HTR-8/SVneo (cell line): ENCODE measurements around the gene ARHGDIA.
"Not testable (repeated sequence)": the region's sequence is repeated elsewhere in the genome, so short reads cannot be mapped to it uniquely, and the experiment has no call there.

ENCODE experiments used
- DNase-seq: peaks from one replicate; pipeline ENCODE4 v3.0.0; 2011; ENCODE audit warnings: low spot score, mixed read lengths; ENCODE audit not compliant: insufficient read length
- FAIRE-seq: peaks from 2 replicates; lab custom pipeline; 2011; peaks lifted over from hg19 to GRCh38; lab: Jason Lieb, UNC

The ARHGDIA gene

GRCh38 chr17:81845881-81846742 lies 25.0 kb downstream of the ARHGDIA start:
- FAIRE-seq (no peak), DNase-seq (no peak)

- FAIRE-seq (no peak), DNase-seq (no peak)
Measured at GRCh38 chr17:81845361-81845760, 25.8 kb downstream of the ARHGDIA start.

- DNase-seq, result no peak
- no peak for FAIRE-seq
Measured at GRCh38 chr17:81844887-81845286, 26.2 kb downstream of the ARHGDIA start.

- DNase-seq, result no peak
- FAIRE-seq, result no peak
Measured at GRCh38 chr17:81844327-81844851, 26.7 kb downstream of the ARHGDIA start.

GRCh38 chr17:81843713-81844326 lies 27.3 kb downstream of the ARHGDIA start:
- no peak for FAIRE-seq

GRCh38 chr17:81842725-81843504 lies 28.2 kb downstream of the ARHGDIA start:
- no peak for DNase-seq
- peak; percentile 81 for FAIRE-seq

More at GRCh38 chr17:81843713-81844326, 27.3 kb downstream of the ARHGDIA start:
- DNase-seq, result no peak

- DNase-seq (no peak), FAIRE-seq (no peak)
Measured at GRCh38 chr17:81842378-81842724, 28.8 kb downstream of the ARHGDIA start.

GRCh38 chr17:81841866-81842265 lies 29.3 kb downstream of the ARHGDIA start:
- no peak for DNase-seq
- no peak for FAIRE-seq

- no peak for DNase-seq
- no peak for FAIRE-seq
Measured at GRCh38 chr17:81840826-81841778, 30.0 kb downstream of the ARHGDIA start.

GRCh38 chr17:81840059-81840458 lies 31.1 kb downstream of the ARHGDIA start:
- DNase-seq, FAIRE-seq: not testable (repeated sequence)

- no peak for FAIRE-seq
- no peak for DNase-seq
Measured at GRCh38 chr17:81839301-81839700, 31.8 kb downstream of the ARHGDIA start.

- DNase-seq (no peak), FAIRE-seq (no peak)
Measured at GRCh38 chr17:81838753-81839255, 32.3 kb downstream of the ARHGDIA start.

GRCh38 chr17:81837641-81838040 lies 33.5 kb downstream of the ARHGDIA start:
- DNase-seq, result no peak
- FAIRE-seq, result no peak

GRCh38 chr17:81834831-81835267 lies 36.3 kb downstream of the ARHGDIA start, which contains the start of gene PPP1R27:
Gene PPP1R27, minus strand, starts transcription at chr17:81835050. Its CDS starts 97 bp downstream, at chr17:81834953.
- no peak for DNase-seq
- FAIRE-seq, result no peak

GRCh38 chr17:81833921-81834830 lies 37.0 kb downstream of the ARHGDIA start:
- no peak for DNase-seq
- no peak for FAIRE-seq

GRCh38 chr17:81833160-81833920 lies 37.8 kb downstream of the ARHGDIA start, which contains the start of gene MCRIP1:
Gene MCRIP1, minus strand, starts transcription at chr17:81833291. Its CDS starts 8,785 bp downstream, at chr17:81824506.
- peak; percentile 94 for DNase-seq
- FAIRE-seq, result peak; percentile 94

- DNase-seq (peak; percentile 26), FAIRE-seq (no peak)
Measured at GRCh38 chr17:81832608-81833159, 38.5 kb downstream of the ARHGDIA start.
